ENCODE results near the gene DUSP15.
"Not testable (repeated sequence)": the region's sequence is repeated elsewhere in the genome, so short reads cannot be mapped to it uniquely, and the experiment has no call there.

DUSP15 gene

DNA sequence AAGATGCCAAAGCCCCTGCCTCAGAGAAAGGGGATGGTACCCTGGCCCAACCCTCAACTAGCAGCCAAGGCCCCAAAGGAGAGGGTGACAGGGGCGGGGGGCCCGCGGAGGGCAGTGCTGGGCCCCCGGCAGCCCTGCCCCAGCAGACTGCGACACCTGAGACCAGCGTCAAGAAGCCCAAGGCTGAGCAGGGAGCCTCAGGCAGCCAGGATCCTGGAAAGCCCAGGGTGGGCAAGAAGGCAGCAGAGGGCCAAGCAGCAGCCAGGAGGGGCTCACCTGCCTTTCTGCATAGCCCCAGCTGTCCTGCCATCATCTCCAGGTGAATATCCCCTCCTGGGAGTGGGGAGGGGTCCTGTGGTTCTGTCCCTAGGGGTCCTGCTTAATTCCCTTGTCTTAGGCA lies 50.1 kb downstream of the DUSP15 start:
- H3K27ac Mint-ChIP-seq = no peak overlapping the region
- intact Hi-C loops (cut with micrococcal nuclease) = no loop called here
- H3K9me3 Mint-ChIP-seq = no peaks in the 10 kb centered on the region
- H3K4me3 Mint-ChIP-seq = no peak overlapping the region
- no peaks in the 10 kb centered on the region for H3K36me3 Mint-ChIP-seq (ENCODE audit: low read depth)
- H3K27me3 Mint-ChIP-seq = peaks cover 12% of the 10 kb centered on the region
- H3K4me1 Mint-ChIP-seq (ENCODE audit: low read depth) = no peaks in the 10 kb centered on the region

- H3K27me3 Mint-ChIP-seq = peaks cover 12% of the 10 kb centered on the region
- no peaks in the 10 kb centered on the region for H3K36me3 Mint-ChIP-seq (ENCODE audit: low read depth)
- no peak within 1 kb of the TSS for H3K27ac Mint-ChIP-seq
- no peaks in the 10 kb centered on the region for H3K9me3 Mint-ChIP-seq
- no peak within 1 kb of the TSS for H3K4me3 Mint-ChIP-seq
- no peaks in the 10 kb centered on the region for H3K4me1 Mint-ChIP-seq (ENCODE audit: low read depth)
- intact Hi-C loops (cut with micrococcal nuclease) = no loop called here
Measured at GRCh38 chr20:31819083-31819784, 51.1 kb downstream of the DUSP15 start, which contains the start of gene MYLK2. MYLK2 (plus strand) TSS chr20:31819356; CDS start chr20:31819581, 225 bp downstream.

DNA sequence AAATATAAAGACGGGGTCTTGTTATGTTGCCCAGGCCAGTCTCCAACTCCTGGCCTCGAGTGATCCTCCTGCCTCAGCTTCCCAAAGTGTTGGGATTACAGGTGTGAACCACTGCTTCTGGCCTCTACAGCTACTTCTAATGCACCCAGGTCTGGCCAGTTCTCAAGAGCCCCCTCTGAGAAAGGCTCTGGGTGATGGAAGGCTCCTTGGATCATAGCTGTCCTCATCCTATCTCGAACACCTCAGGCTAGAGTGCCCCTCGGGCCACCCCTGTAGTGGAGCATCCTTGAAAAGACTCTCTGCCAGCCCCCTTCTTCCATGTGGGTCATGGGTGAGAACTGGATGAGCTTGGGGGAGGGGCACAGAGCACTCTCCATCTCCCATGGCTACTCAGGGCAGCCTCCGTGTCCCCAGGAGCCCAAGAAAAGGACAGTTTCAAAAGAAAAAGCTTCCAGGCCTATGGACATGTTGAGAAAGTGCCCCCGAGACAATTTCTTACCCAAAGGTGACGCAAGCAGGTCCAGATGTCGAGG lies 51.9 kb downstream of the DUSP15 start:
- peaks cover 11% of the 10 kb centered on the region for H3K27me3 Mint-ChIP-seq
- no peak overlapping the region for H3K4me3 Mint-ChIP-seq
- intact Hi-C loops (cut with micrococcal nuclease) = no loop called here
- no peak overlapping the region for H3K27ac Mint-ChIP-seq
- H3K9me3 Mint-ChIP-seq = no peaks in the 10 kb centered on the region
- H3K4me1 Mint-ChIP-seq (ENCODE audit: low read depth) = no peaks in the 10 kb centered on the region
- H3K36me3 Mint-ChIP-seq (ENCODE audit: low read depth) = no peaks in the 10 kb centered on the region

GRCh38 chr20:31817461-31817860 lies 52.9 kb downstream of the DUSP15 start:
- Mint-ChIP-seq H3K9me3 (no peaks in the 10 kb centered on the region), H3K4me3 (no peak overlapping the region), H3K4me1 (ENCODE audit: low read depth) (peaks cover 1% of the 10 kb centered on the region), H3K27ac (no peak overlapping the region), H3K36me3 (ENCODE audit: low read depth) (no peaks in the 10 kb centered on the region), H3K27me3 (peaks cover 10% of the 10 kb centered on the region)
- intact Hi-C loops (cut with micrococcal nuclease) = no loop called here

DNA sequence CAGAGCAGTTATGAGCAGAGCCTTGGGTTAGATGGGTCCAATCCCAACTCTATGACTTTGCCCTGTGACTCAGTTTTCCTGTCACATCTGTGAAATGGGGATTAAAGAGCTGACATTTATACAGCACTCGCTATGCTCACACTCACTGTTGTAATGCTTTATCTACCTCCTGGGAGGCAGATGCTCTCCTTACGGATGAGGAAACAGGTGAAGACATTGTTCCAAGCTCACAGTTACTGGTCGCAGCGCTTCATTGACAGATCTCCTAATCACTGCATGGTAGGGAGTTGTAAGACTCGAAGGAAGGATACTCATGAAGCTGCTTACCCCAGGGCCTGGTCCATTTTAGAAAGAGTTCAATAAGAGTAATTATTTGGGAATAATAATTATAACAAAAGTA lies 54.1 kb downstream of the DUSP15 start:
- Mint-ChIP-seq H3K4me1 (ENCODE audit: low read depth) (peaks cover 7% of the 10 kb centered on the region), H3K27ac (no peak overlapping the region), H3K27me3 (peaks cover 3% of the 10 kb centered on the region), H3K9me3 (no peaks in the 10 kb centered on the region), H3K36me3 (ENCODE audit: low read depth) (no peaks in the 10 kb centered on the region), H3K4me3 (no peak overlapping the region)
- intact Hi-C loops (cut with micrococcal nuclease) = no loop called here

GRCh38 chr20:31815408-31816188 lies 54.7 kb downstream of the DUSP15 start:
- peaks cover 2% of the 10 kb centered on the region for H3K27me3 Mint-ChIP-seq
- no peaks in the 10 kb centered on the region for H3K36me3 Mint-ChIP-seq (ENCODE audit: low read depth)
- intact Hi-C loops (cut with micrococcal nuclease) = no loop called here
- no peaks in the 10 kb centered on the region for H3K9me3 Mint-ChIP-seq
- H3K4me1 Mint-ChIP-seq (ENCODE audit: low read depth) = peaks cover 10% of the 10 kb centered on the region
- H3K4me3 Mint-ChIP-seq = no peak overlapping the region
- no peak overlapping the region for H3K27ac Mint-ChIP-seq

GRCh38 chr20:31814142-31814541 lies 56.2 kb downstream of the DUSP15 start:
- H3K4me1 Mint-ChIP-seq (ENCODE audit: low read depth) = peaks cover 18% of the 10 kb centered on the region
- H3K27me3 Mint-ChIP-seq, H3K27ac Mint-ChIP-seq: not testable (repeated sequence)

DNA sequence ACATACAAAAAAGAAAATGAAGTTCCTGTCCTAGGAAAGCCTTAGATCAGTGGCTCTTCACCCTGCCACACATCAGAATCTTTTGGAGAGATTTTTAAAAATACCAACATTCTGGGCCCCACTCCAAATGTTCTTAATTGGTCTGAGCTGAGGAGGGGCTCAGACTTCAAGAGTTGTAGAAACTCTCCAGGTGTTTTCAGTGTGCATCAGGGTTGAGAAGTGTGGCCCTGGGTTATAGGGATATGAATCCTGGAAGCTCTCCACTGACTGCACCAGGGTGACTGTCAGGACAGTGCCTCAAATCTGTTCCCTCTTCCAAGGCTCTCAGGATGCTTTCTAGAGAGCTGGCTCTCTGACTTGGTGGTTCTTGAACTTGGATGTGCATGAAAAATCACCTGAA lies 56.7 kb downstream of the DUSP15 start:
- Mint-ChIP-seq H3K4me3 (no peak overlapping the region), H3K27me3 (peaks cover 2% of the 10 kb centered on the region), H3K4me1 (ENCODE audit: low read depth) (peaks cover 18% of the 10 kb centered on the region), H3K27ac (no peak overlapping the region), H3K36me3 (ENCODE audit: low read depth) (no peaks in the 10 kb centered on the region), H3K9me3 (no peaks in the 10 kb centered on the region)
- intact Hi-C loops (cut with micrococcal nuclease) = no loop called here

More at GRCh38 chr20:31814142-31814541, 56.2 kb downstream of the DUSP15 start:
- H3K9me3 Mint-ChIP-seq; H3K36me3 Mint-ChIP-seq (ENCODE audit: low read depth); H3K4me3 Mint-ChIP-seq; intact Hi-C loops (cut with micrococcal nuclease): not testable (repeated sequence)

DNA sequence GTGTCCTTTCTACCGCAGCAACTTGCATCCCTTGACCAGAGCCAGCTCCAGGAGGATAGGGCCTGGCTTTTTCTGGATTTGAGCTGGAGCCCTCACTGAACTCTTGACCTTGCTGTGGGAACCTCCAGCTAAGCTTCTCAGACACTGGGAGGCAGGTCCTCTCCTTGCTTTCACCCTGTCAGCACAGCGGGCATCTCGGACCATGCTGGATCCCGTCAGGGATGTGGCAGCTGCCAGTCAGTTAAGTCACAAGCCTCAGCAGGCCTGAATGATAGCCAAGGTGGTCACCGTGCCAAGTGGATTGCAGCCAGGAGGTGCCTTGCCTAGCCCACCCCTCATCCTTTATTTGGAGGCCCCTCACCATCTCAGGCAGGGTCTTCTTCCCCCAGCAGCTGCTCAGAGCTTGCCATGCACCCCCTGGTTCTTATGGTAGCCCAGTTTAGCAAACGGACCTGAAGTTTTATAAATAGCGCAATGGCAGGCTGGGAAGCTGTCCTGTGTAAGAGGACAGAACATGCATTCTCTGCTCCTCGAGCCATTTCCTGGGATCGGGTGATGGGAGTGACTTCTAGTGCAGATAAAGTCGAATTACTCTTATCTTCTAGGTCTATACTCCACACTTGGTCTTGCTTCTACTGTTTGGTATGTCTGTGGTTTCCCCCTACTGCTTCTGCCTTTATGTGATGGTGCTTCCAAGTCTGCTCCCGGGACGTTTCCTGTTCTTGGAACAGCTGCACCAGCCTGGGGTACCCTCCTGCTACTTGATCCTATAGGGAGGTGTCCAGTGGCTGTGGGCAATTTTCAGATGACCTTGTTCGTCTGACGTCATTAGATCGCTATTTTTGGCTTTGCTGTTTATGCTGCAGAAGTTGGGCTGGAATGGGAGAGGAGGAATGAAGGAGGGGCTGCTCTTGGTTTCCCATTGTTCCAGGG lies 58.3 kb downstream of the DUSP15 start:
- H3K4me1 Mint-ChIP-seq (ENCODE audit: low read depth) = peaks cover 18% of the 10 kb centered on the region
- intact Hi-C loops (cut with micrococcal nuclease) = no loop called here
- no peaks in the 10 kb centered on the region for H3K27me3 Mint-ChIP-seq
- no peak overlapping the region for H3K4me3 Mint-ChIP-seq
- no peak overlapping the region for H3K27ac Mint-ChIP-seq
- no peaks in the 10 kb centered on the region for H3K9me3 Mint-ChIP-seq
- H3K36me3 Mint-ChIP-seq (ENCODE audit: low read depth) = no peaks in the 10 kb centered on the region

- Mint-ChIP-seq H3K27me3 (no peaks in the 10 kb centered on the region), H3K27ac (no peak overlapping the region), H3K4me3 (no peak overlapping the region), H3K9me3 (no peaks in the 10 kb centered on the region), H3K4me1 (ENCODE audit: low read depth) (peaks cover 24% of the 10 kb centered on the region), H3K36me3 (ENCODE audit: low read depth) (no peaks in the 10 kb centered on the region)
- intact Hi-C loops (cut with micrococcal nuclease) = no loop called here
Measured at GRCh38 chr20:31811198-31811597, 59.1 kb downstream of the DUSP15 start.

All from dendritic cell treated with granulocyte-macrophage colony-stimulating factor and Interleukin-4, amounts not matched to agents 40 ng/mL and 50 ng/mL, for 4 days (primary cell).